H9 (cell line): ENCODE results near the gene CEP170B. TPM values are rescaled to one million over a fixed set of nuclear protein-coding genes. Genes with fewer than 3 reads are reported as not detected.

Experiments used
- DNase-seq: peaks from one replicate; pipeline ENCODE4 v3.0.0-alpha.2; 2017
- H2AFZ ChIP-seq: one replicate; pipeline ENCODE4 v1.6.1; 2013; ENCODE audit warnings: mild to moderate bottlenecking, low read length, control low read depth, moderate library complexity
- H2AK5ac ChIP-seq: 2 replicates; pipeline ENCODE4 v1.6.1; 2013; ENCODE audit warnings: low read length, control low read depth, mixed read lengths; ENCODE audit not compliant: insufficient read length
- H2BK120ac ChIP-seq: one replicate; pipeline ENCODE4 v1.6.1; 2013; ENCODE audit warnings: low read depth, mild to moderate bottlenecking, low read length, control low read depth, inconsistent platforms; ENCODE audit not compliant: poor library complexity, severe bottlenecking
- H2BK12ac ChIP-seq: 2 replicates; pipeline ENCODE4 v1.6.1; 2013; ENCODE audit warnings: low read length, control low read depth, mixed read lengths, low read depth; ENCODE audit not compliant: insufficient read length
- H2BK15ac ChIP-seq: 2 replicates; pipeline ENCODE4 v1.6.1; 2013; ENCODE audit warnings: low read depth, low read length, control low read depth
- H2BK20ac ChIP-seq: one replicate; pipeline ENCODE4 v1.6.1; 2013; ENCODE audit warnings: low read depth, mild to moderate bottlenecking, low read length, control low read depth, inconsistent platforms; ENCODE audit not compliant: poor library complexity, severe bottlenecking
- H2BK5ac ChIP-seq: 2 replicates; pipeline ENCODE4 v1.6.1; 2013; ENCODE audit warnings: low read length, control low read depth, mixed read lengths; ENCODE audit not compliant: insufficient read length
- H3K14ac ChIP-seq: 2 replicates; pipeline ENCODE4 v1.6.1; 2013; ENCODE audit warnings: low read length, control low read depth; ENCODE audit not compliant: insufficient read depth
- H3K18ac ChIP-seq: 2 replicates; pipeline ENCODE4 v1.6.1; 2013; ENCODE audit warnings: low read depth, mild to moderate bottlenecking, mixed read lengths, low read length, control low read depth; ENCODE audit not compliant: insufficient read length
- H3K23ac ChIP-seq: 2 replicates; pipeline ENCODE4 v1.6.1; 2013; ENCODE audit warnings: low read length, control low read depth, mixed read lengths, low read depth; ENCODE audit not compliant: insufficient read length
- H3K23me2 ChIP-seq: 2 replicates; pipeline ENCODE4 v1.6.1; 2013; ENCODE audit warnings: low read depth, mild to moderate bottlenecking, mixed read lengths, low read length, control low read depth; ENCODE audit not compliant: insufficient read length, poor library complexity, severe bottlenecking
- H3K27ac ChIP-seq: 2 replicates; pipeline ENCODE4 v1.5.1; 2013; ENCODE audit warnings: low read length, control low read depth, mixed read lengths, low read depth; ENCODE audit not compliant: insufficient read length
- H3K27me3 ChIP-seq: 2 replicates; pipeline ENCODE4 v1.6.1; 2013; ENCODE audit warnings: low read length, control low read depth, inconsistent platforms; ENCODE audit not compliant: insufficient read depth
- H3K4ac ChIP-seq: 2 replicates; pipeline ENCODE4 v1.6.1; 2013; ENCODE audit warnings: low read depth, mild to moderate bottlenecking, control low read depth, inconsistent platforms, low read length, moderate library complexity
- H3K4me1 ChIP-seq: 2 replicates; pipeline ENCODE4 v1.6.1; 2013; ENCODE audit warnings: low read length, control low read depth, inconsistent platforms; ENCODE audit not compliant: insufficient read depth
- H3K4me2 ChIP-seq: 2 replicates; pipeline ENCODE4 v1.6.1; 2013; ENCODE audit warnings: low read length, control low read depth, mixed read lengths; ENCODE audit not compliant: insufficient read length, insufficient read depth
- H3K56ac ChIP-seq: 2 replicates; pipeline ENCODE4 v1.6.1; 2013; ENCODE audit warnings: low read depth, mild to moderate bottlenecking, mixed read lengths, low read length, control low read depth; ENCODE audit not compliant: insufficient read length
- H3K79me1 ChIP-seq: 2 replicates; pipeline ENCODE4 v1.6.1; 2013; ENCODE audit warnings: low read depth, mild to moderate bottlenecking, moderate library complexity, low read length, control low read depth, inconsistent platforms; ENCODE audit not compliant: insufficient read depth, poor library complexity, severe bottlenecking
- H3K79me2 ChIP-seq: 2 replicates; pipeline ENCODE4 v1.6.1; 2013; ENCODE audit warnings: low read length, control low read depth, inconsistent platforms; ENCODE audit not compliant: insufficient read depth
- H3K9ac ChIP-seq: 2 replicates; pipeline ENCODE4 v1.6.1; 2013; ENCODE audit warnings: low read length, control low read depth, mixed read lengths; ENCODE audit not compliant: insufficient read length; ENCODE audit errors: extremely low read depth
- H3K9me3 ChIP-seq: one replicate; pipeline ENCODE4 v1.6.1; 2013; ENCODE audit warnings: low read depth, low read length, inconsistent platforms; ENCODE audit not compliant: control insufficient read depth
- H3T11ph ChIP-seq: one replicate; pipeline ENCODE4 v1.6.1; 2013; ENCODE audit warnings: mild to moderate bottlenecking, low read length, control low read depth, inconsistent platforms
- H4K20me1 ChIP-seq: one replicate; pipeline ENCODE4 v1.6.1; 2013; ENCODE audit not compliant: control insufficient read depth, insufficient read length, insufficient read depth
- H4K5ac ChIP-seq: 2 replicates; pipeline ENCODE4 v1.6.1; 2013; ENCODE audit warnings: low read depth, mild to moderate bottlenecking, mixed read lengths, low read length, control low read depth; ENCODE audit not compliant: insufficient read length
- H4K8ac ChIP-seq: replicated peaks from 2 replicates; pipeline ENCODE4 v1.6.1; 2013; ENCODE audit warnings: low read length, control low read depth, mixed read lengths, low read depth; ENCODE audit not compliant: insufficient read length
- H4K91ac ChIP-seq: 2 replicates; pipeline ENCODE4 v1.6.1; 2013; ENCODE audit warnings: low read depth, mild to moderate bottlenecking, moderate library complexity, mixed read lengths, low read length, control low read depth; ENCODE audit not compliant: insufficient read length
- H3K27ac Mint-ChIP-seq, 3 experiments: 2 replicates in 2 of 3; 3 replicates in 1 of 3; pipeline ENCODE4 v1.8.0; 2020 to 2021; ENCODE audit warnings: mixed read lengths in 3 of 3, mild to moderate bottlenecking in 1 of 3, moderate library complexity in 1 of 3
- H3K27me3 Mint-ChIP-seq: 2 replicates; pipeline ENCODE4 v1.8.0; 2021; ENCODE audit warnings: low read depth, mild to moderate bottlenecking, moderate library complexity, mixed read lengths
- H3K36me3 Mint-ChIP-seq, 3 experiments: 2 replicates in 2 of 3; 3 replicates in 1 of 3; pipeline ENCODE4 v1.8.0; 2020 to 2021; ENCODE audit warnings: low read depth in 3 of 3, mixed read lengths in 3 of 3; ENCODE audit not compliant: insufficient read depth in 1 of 3
- H3K4me1 Mint-ChIP-seq, 2 experiments: 2 replicates each; pipeline ENCODE4 v1.8.0; 2020; ENCODE audit warnings: mixed read lengths in 2 of 2
- H3K4me3 Mint-ChIP-seq, 2 experiments: 2 replicates in 1 of 2; 3 replicates in 1 of 2; pipeline ENCODE4 v1.8.0; 2020 to 2021; ENCODE audit warnings: mild to moderate bottlenecking in 2 of 2, mixed read lengths in 2 of 2, moderate library complexity in 1 of 2
- H3K9me3 Mint-ChIP-seq, 2 experiments: 2 replicates in 1 of 2; 3 replicates in 1 of 2; pipeline ENCODE4 v1.8.0; 2020; ENCODE audit warnings: mild to moderate bottlenecking in 2 of 2, mixed read lengths in 2 of 2, moderate library complexity in 1 of 2
- CTCF ChIP-seq: fragments of 200-600 bp; sonication (generic); conservative IDR thresholded peaks from 3 replicates; pipeline ENCODE4 v1.8.0; 2021; ENCODE audit warnings: antibody characterized with exemption, mild to moderate bottlenecking
- WGBS: extraction: QIAGEN DNeasy Blood & Tissue Kit; methylation state at CpG from one replicate; pipeline ENCODE4 v1.1.7; 2013; ENCODE audit warnings: missing lambda C conversion rate, low lambda C conversion rate, mixed read lengths; ENCODE audit not compliant: insufficient read length; ENCODE audit errors: extremely low coverage; 5-methylcytosine and 5-hydroxymethylcytosine counted together
- total RNA-seq: library from RNA; stranded (reverse); gene quantifications from 2 replicates; pipeline ENCODE4 v1.2.1, GENCODE V29; 2021

CEP170B gene
- total RNA-seq, 1 experiment from 2014 or later, result 28.8 TPM

DNA sequence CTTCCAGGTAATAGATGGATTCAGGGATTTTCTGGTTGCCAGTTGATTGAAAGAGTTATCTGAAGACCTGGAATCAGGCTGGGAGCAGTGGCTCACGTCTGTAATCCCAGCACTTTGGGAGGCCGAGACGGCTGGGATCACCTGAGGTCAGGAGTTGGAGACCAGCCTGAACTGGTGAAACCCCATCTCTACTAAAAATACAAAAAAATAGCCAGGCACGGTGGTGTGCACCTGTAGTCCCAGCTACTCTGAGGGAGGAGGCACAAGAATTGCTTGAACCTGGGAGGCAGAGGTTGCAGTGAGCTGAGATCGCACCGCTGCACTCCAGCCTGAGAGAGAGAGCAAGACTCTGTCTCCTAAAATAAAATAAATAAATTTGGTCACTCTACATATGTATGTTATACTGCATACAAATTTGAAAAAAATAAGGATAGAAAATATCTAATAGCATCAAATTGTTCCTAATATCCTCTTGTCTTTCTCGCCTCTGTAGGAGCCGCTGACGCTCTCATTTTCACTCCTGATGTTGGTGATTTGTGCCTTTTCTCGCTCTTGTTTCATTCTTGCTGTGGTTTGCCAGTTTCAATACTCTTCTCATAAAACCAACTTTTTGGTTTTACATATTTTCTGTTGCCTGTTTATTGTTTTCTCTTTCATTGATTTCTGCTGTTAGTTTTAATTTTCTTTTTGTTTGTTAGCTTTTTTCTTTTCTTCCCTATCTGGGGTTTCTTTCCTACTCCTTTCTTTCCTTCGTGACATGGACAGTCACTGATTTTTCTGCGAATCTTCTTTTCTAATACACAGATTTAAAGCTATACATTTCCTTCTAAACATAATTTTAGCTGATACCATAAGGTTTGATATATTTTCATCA is 35.8 kb downstream of the CEP170B start:
- Histone ChIP-seq H3K14ac (no peak overlapping the region), H3K4ac (no peak overlapping the region), H3K79me2 (no peaks in the 10 kb centered on the region), H3K23me2 (no peaks in the 10 kb centered on the region), H3K4me2 (no peak overlapping the region), H2AFZ (no peak overlapping the region), H3K23ac (no peak overlapping the region), H2BK20ac (no peak overlapping the region), H2BK120ac (no peak overlapping the region), H2BK15ac (no peak overlapping the region), H4K8ac (no peak overlapping the region), H4K20me1 (no peaks in the 10 kb centered on the region), H3K27me3 (no peaks in the 10 kb centered on the region), H2BK12ac (no peak overlapping the region), H3K56ac (no peak overlapping the region), H3K4me1 (no peaks in the 10 kb centered on the region), H3K9me3 (no peaks in the 10 kb centered on the region), H2BK5ac (no peak overlapping the region), H3K9ac (no peak overlapping the region), H4K5ac (no peak overlapping the region), H3K79me1 (no peaks in the 10 kb centered on the region), H4K91ac (no peak overlapping the region), H3T11ph (no peak overlapping the region), H3K18ac (no peak overlapping the region), H3K27ac (no peak overlapping the region), H2AK5ac (no peak overlapping the region)
- no CpG with 5 or more reads among the region's 12 CpGs for WGBS
- Mint-ChIP-seq H3K36me3 (no peaks in the 10 kb centered on the region), H3K27me3 (peaks cover 59% of the 10 kb centered on the region), H3K4me1 (peaks cover 0 to 4% of the 10 kb centered on the region in 2 experiments; a peak in 1 of 4 replicates), H3K4me3 (no peak overlapping the region), H3K27ac (no peak overlapping the region; a peak in 1 of 7 replicates), H3K9me3 (peaks cover 0 to 2% of the 10 kb centered on the region in 2 experiments; a peak in 2 of 5 replicates)
- no peak for DNase-seq
- TF ChIP-seq CTCF, result no peak
